Testis (tissue), 3 donors: ENCODE results near the gene ADORA1. TPM values are rescaled to one million over a fixed set of nuclear protein-coding genes. Genes with fewer than 3 reads are reported as not detected.
A peak's percentile ranks its signal among the peaks of the same experiment; 100 is the strongest.

Source experiments
- DNase-seq: peaks from one replicate; pipeline ENCODE4 v3.0.0-alpha.2; 2019
- H3K27ac ChIP-seq, 2 donors: fragments of 200-600 bp; sonication (generic); one replicate each; pipeline ENCODE4 v1.5.1; 2019
- H3K27me3 ChIP-seq: fragments of 200-600 bp; sonication (generic); one replicate; pipeline ENCODE4 v1.5.1; 2019
- H3K36me3 ChIP-seq: fragments of 200-600 bp; sonication (generic); one replicate; pipeline ENCODE4 v1.5.1; 2017; ENCODE audit warnings: low read depth; ENCODE audit errors: missing control alignments
- H3K4me1 ChIP-seq: fragments of 200-600 bp; sonication (generic); one replicate; pipeline ENCODE4 v1.5.1; 2019
- H3K4me3 ChIP-seq, 2 donors: fragments of 200-600 bp; sonication (generic); one replicate each; pipeline ENCODE4 v1.5.1; 2017 to 2019
- H3K9me3 ChIP-seq: fragments of 200-600 bp; sonication (generic); one replicate; pipeline ENCODE4 v1.5.1; 2017
- CTCF ChIP-seq, 3 experiments: fragments of 450-650 bp in 2 of 3; fragments of 200-600 bp in 1 of 3; sonication (generic) in 1 of 3; IDR thresholded peaks; one replicate each; pipeline ENCODE4 v1.5.1; 2016 to 2019; ENCODE audit warnings: antibody characterized with exemption in 3 of 3, mild to moderate bottlenecking in 2 of 3, moderate library complexity in 1 of 3
- POLR2A ChIP-seq: fragments of 450-650 bp; IDR thresholded peaks from one replicate; pipeline ENCODE4 v1.6.1; 2017; ENCODE audit warnings: antibody characterized with exemption, mild to moderate bottlenecking, moderate library complexity
- WGBS, 2 donors: methylation state at CpG; one replicate each; pipeline ENCODE4 v1.1.5; 2018; 5-methylcytosine and 5-hydroxymethylcytosine counted together
- intact Hi-C: fragments of 100-400 bp; cut with DNase I; formaldehyde crosslinking; loops from one replicate; pipeline ENCODE4 v1.15.1; 2023; ENCODE audit warnings: low total_unique reads
- polyA plus RNA-seq: library from polyadenylated mRNA; stranded (reverse); fragments of 350-450 nt; fragmentation: Illumina TruSeq; extraction: RNeasy Lipid Tissue Mini Kit (QIAGEN cat#74804); gene quantifications from one replicate; pipeline ENCODE4 v1.2.3, GENCODE V29; 2014; ENCODE audit warnings: low read depth, low replicate concordance; ENCODE audit not compliant: insufficient read depth
- total RNA-seq, 2 donors: library from RNA; depleted of rRNA; stranded (reverse); fragments of >200 nt; gene quantifications; one replicate each; pipeline ENCODE4 v1.2.3, GENCODE V29; 2016

The ADORA1 gene
- total and polyA plus RNA-seq, 3 donors from 2014 or later = 43.2 to 68.6 (median 61.9) TPM

GRCh38 chr1:203097001-203097400 is 30.5 kb upstream of the ADORA1 start:
- Histone ChIP-seq H3K36me3 (no peaks in the 10 kb centered on the region), H3K4me3 (no peak overlapping the region), H3K27ac (no peak overlapping the region), H3K27me3 (no peaks in the 10 kb centered on the region), H3K9me3 (no peaks in the 10 kb centered on the region), H3K4me1 (peaks cover 6% of the 10 kb centered on the region)
- intact Hi-C loops = no loop called here
- no peak for DNase-seq
- WGBS, 2 donors = 92 to 100% methylated on average over 1 of the region's 1 CpG
- no peak for TF ChIP-seq CTCF (IDR thresholded peaks at IDR 0.05)
- no peak for TF ChIP-seq POLR2A

- no peaks in the 10 kb centered on the region for H3K36me3 ChIP-seq
- H3K27me3 ChIP-seq = no peaks in the 10 kb centered on the region
- intact Hi-C loops = no loop called here
- 33 to 56% methylated on average over 1 of the region's 1 CpG for WGBS, 2 donors
- H3K4me3 ChIP-seq = no peak overlapping the region
- H3K4me1 ChIP-seq = peaks cover 8% of the 10 kb centered on the region
- DNase-seq = no peak
- H3K9me3 ChIP-seq = no peaks in the 10 kb centered on the region
- TF ChIP-seq POLR2A (no peak), CTCF (IDR thresholded peaks at IDR 0.05) (no peak)
- H3K27ac ChIP-seq = peak overlapping the region in 1 of 2 donors; percentile 77
Measured at GRCh38 chr1:203098445-203098844, 29.1 kb upstream of the ADORA1 start.

DNA sequence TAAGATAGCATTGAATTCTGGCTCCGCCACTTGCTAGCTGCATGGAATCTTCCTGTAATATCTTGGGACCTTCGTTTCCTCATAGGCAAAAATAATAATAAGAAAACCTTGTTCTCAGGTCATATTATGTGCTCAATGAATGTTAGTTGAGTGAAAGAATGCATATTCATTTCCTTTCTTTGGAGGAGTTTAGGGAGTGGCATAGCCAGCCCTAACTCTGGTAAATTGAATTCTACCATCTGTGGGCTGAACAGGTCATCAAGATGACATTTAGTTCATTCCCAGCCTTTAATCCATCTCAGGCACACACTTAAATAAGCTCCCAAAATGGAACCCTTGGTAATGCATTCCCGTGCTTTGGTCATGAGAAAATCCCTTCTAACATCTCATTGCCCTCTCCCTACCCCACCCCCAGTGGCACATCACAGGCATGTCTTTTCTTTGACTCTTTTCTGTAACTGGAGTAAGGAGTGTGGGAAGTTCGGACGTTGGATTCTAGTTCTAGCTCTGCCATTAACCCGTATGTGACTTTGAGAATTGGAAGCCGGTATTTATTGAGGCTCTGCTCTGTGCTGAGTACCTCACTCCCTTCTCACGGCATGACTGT is 28.5 kb upstream of the ADORA1 start:
- intact Hi-C loops = no loop called here
- no peaks in the 10 kb centered on the region for H3K27me3 ChIP-seq
- WGBS, 2 donors = 73 to 77% methylated on average over 8 of the region's 8 CpGs
- H3K4me1 ChIP-seq = peaks cover 8% of the 10 kb centered on the region
- TF ChIP-seq CTCF (IDR thresholded peaks at IDR 0.05) (no peak), POLR2A (no peak)
- no peaks in the 10 kb centered on the region for H3K36me3 ChIP-seq
- no peak overlapping the region for H3K4me3 ChIP-seq
- DNase-seq = no peak
- no peaks in the 10 kb centered on the region for H3K9me3 ChIP-seq
- H3K27ac ChIP-seq = peak overlapping the region in 1 of 2 donors; percentile 77

GRCh38 chr1:203099805-203100515 is 27.6 kb upstream of the ADORA1 start:
- Histone ChIP-seq H3K9me3 (no peaks in the 10 kb centered on the region), H3K4me3 (no peak overlapping the region), H3K36me3 (no peaks in the 10 kb centered on the region), H3K27ac (peak overlapping the region; percentile 16 to 77), H3K27me3 (no peaks in the 10 kb centered on the region), H3K4me1 (peaks cover 8% of the 10 kb centered on the region)
- peak; percentile 58 for DNase-seq
- no peak for TF ChIP-seq POLR2A
- TF ChIP-seq CTCF (IDR thresholded peaks at IDR 0.05) = no peak
- intact Hi-C loops = no loop called here
- 48 to 73% methylated on average over 7 of the region's 7 CpGs for WGBS, 2 donors

DNA sequence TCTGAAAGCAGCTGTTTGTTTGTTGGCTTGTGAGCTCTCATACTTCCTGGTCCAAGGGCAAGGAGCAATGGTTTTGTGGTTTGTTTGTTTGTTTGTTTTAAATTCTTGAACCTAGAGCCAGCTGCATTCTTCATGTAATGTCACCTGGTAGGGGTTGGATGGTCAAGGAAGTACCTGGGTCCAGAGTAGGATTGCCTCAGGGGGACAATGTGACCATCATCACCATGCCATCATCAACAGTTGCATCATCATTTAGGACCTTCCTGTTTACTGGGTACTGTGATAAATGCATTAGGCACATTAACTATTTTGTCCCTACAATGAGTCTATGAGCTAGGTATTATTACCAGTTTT is 27.0 kb upstream of the ADORA1 start:
- peak overlapping the region; percentile 16 to 76 for H3K27ac ChIP-seq
- no peak overlapping the region for H3K4me3 ChIP-seq
- no peaks in the 10 kb centered on the region for H3K9me3 ChIP-seq
- peaks cover 8% of the 10 kb centered on the region for H3K4me1 ChIP-seq
- intact Hi-C loops = no loop called here
- H3K36me3 ChIP-seq = no peaks in the 10 kb centered on the region
- DNase-seq = no peak
- H3K27me3 ChIP-seq = no peaks in the 10 kb centered on the region
- TF ChIP-seq POLR2A (no peak), CTCF (IDR thresholded peaks at IDR 0.05) (no peak)
